Inflammatory macrophage treated with lipopolysaccharide for 1 hour (primary cell): ENCODE results near the gene KMT2D.

Experiments used
- DNase-seq, 2 donors: peaks; one replicate each; pipeline ENCODE4 v3.0.0-alpha.2; 2020 to 2022

Gene KMT2D, protein sequence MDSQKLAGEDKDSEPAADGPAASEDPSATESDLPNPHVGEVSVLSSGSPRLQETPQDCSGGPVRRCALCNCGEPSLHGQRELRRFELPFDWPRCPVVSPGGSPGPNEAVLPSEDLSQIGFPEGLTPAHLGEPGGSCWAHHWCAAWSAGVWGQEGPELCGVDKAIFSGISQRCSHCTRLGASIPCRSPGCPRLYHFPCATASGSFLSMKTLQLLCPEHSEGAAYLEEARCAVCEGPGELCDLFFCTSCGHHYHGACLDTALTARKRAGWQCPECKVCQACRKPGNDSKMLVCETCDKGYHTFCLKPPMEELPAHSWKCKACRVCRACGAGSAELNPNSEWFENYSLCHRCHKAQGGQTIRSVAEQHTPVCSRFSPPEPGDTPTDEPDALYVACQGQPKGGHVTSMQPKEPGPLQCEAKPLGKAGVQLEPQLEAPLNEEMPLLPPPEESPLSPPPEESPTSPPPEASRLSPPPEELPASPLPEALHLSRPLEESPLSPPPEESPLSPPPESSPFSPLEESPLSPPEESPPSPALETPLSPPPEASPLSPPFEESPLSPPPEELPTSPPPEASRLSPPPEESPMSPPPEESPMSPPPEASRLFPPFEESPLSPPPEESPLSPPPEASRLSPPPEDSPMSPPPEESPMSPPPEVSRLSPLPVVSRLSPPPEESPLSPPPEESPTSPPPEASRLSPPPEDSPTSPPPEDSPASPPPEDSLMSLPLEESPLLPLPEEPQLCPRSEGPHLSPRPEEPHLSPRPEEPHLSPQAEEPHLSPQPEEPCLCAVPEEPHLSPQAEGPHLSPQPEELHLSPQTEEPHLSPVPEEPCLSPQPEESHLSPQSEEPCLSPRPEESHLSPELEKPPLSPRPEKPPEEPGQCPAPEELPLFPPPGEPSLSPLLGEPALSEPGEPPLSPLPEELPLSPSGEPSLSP (N-terminal part only)

DNA sequence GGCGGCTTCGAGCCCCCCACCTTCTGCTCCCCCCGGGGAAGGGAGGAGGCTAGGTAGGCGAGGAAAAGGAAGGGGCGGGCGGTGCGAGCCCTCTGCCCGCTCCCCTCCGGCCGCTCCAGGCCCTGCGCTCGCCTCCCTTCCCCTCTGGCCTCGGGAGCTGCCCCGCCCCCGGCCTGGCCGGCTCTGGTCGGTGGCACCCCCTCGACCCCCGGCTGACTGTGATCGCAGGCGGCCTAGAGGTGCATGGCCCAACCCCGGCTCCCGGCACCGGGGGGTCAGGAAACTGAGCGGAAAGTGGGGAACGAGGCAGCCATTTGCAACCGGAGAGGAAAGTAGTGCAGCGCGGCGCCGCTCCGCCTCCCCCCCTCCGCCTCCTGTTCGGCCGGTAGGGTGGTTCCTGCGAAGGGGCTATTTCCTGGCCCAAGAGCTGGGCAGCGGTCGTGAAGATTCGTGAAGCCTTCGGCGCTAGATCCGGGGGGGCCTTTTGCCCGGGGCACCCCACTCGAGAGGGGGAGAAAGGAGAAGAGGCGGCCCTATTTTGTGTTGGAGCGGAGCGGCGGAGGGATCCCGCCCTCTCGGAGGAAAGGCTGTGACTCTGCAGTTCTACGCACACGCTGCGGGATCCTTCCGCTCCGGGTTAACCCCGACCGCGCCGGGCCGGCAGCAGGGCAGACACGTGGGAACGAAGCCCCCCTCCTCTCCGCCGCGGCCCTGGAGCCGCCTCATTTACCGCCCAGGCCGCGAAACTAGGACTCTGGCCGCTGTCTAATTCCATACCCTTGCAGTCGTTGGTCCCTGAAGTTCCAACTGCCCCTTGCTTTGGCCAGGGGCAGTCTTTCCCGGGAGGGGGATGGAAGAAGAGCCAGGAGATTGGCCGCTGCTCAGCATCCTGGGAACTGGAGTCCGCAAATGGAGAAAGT is at the start of gene KMT2D:
KMT2D (minus strand) TSS at position 558 of the 920 bp plus-strand sequence. CDS start 5,470 bp downstream, outside the sequence.
- peak; percentile 80 to 88 for DNase-seq

DNA sequence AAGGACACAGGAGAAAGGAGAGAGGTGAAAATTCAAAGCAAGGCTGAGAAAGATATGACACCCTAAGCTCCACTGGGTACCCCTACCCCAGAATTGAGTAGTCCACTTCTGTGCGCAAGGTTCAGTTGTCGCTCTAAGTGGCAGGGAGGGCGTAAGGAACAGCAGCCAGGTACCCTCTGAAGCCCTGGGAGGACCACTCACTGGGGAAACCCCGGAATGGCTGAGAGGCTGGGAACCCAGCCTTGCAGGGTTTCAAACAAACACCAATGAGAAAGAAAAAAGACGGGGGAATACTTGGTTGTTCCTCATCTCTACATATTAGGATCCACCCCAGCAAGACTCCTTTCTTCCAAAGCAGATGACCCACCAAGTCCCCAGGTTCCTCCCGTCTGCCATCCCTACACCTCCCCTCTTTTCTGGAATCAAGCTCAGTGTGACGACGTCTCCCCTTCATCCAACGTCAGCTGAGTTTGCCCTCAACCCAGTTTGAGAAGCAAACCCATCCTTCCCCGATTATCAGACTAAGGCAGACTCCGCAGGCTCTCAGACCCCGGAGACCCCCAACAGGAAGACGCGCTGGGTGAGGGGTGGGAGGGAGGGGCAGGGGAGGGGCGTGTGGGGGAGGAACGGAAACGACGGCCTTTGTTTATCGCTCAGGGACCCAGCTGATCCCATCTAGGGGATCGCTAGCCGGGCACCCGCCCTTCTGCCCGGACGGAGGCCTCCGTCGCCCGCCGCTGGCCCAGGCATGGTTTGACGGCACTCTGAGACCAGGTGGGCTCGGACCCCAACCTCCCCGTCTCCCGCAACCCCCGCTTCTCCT is 49.3 kb upstream of the KMT2D start:
- no peak for DNase-seq

DNA sequence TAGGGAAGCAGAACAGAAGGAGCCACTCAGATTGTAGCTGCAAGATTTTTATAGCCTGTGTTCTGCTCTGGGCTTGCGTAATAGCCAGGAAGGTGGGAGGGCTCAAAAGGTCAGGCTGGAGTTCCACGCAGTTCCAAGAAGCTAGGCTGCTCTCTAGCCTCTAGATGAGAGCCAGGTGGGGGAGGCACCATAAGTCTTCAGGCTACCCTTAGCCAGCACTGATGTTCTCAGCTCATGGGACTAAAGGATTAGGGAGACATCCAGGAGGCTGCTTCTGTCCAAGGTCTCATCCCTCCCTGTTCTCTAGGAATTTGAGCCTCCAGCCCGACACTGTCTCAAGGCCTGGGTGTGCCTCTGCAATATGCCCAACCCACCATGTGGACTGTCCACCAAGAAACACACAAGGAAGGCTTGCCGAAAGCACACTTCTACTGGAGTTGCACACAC is 48.4 kb upstream of the KMT2D start:
- DNase-seq, result peak; percentile 70 to 74

DNA sequence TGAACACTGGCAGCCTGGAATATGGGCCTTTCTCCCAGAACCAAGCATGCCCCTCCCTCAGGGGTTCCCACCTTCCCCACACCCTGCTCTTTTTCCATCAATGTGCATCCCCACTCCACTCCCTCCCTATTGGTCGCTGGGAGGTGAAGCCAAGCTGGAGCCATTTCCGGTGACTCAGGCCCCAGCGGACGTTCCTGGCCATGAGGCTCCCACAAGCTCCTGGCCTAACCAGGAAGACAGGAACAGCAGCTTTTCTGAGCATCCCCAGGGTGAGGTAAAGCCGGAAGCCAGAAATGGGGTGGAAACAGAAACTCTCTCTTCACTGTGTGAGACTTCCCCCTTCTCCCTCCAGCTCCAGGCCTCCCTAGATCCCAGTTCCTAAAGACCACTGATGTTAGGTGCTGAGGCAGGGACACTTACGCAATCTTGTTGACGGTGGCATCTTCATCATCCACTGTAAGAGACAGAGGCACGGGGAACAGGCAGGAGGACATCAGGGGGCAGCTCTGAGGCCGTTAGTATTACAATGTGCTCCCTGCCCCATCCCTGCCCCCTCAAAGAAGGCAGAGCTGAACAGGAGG is 45.0 kb upstream of the KMT2D start:
- no peak for DNase-seq

DNA sequence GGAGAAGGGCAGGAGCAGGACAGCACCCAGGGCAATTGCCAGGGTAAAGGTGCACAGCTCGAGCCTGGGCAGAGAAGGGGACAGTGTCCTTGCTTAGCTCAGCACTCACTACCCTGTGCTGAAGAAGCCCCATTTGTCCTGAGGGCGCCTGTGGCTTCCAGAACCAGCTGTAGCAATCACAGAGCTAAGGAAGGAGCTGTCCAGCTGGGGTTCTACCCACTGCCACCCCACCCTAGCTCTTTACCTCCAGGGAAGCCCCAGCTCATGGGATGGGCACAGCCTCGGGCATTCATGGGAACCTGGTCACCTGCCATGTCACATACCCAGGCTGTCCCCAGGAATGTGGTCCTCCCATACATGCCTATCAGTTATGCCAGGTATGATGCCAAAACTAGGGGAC is 44.2 kb upstream of the KMT2D start:
- no peak for DNase-seq

DNA sequence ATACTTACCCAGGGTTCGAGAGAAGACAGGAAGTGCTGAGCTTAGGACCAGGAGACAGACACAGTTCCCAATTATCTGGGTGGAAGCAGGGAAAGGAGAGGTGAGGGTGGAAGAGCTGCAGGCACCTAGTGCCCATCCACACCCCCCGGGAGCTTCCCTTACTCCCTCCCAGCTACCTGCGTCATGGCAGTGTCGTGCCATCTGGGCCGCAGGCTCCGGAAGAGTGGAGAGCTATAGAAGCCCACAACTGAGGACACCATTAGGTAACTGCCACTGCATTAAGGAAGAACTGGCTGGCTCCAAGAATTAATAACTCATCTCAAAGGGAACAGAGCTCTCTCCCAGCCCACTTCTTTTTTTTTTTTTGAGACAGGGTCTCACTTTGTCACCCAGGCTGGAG is 39.8 kb upstream of the KMT2D start:
- DNase-seq, result no peak

DNA sequence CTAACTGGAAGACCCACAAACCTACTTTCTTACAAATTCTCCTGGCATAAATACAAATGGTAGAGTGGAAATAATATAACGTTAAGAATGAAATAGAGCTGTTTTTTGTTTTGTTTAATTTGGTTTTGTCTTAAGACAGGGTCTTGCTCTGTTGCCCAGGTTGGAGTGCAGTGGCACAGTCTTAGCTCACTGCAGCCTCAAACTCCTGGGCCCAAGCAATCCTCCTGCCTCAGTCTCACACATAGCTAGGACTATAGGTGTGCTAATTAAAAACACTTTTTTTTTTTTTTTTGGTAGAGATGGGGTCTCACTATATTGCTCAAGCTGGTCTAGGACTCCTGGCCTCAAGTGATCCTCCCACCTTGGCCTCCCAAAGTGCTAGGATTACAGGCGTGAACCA is 38.1 kb upstream of the KMT2D start:
- DNase-seq, result no peak

DNA sequence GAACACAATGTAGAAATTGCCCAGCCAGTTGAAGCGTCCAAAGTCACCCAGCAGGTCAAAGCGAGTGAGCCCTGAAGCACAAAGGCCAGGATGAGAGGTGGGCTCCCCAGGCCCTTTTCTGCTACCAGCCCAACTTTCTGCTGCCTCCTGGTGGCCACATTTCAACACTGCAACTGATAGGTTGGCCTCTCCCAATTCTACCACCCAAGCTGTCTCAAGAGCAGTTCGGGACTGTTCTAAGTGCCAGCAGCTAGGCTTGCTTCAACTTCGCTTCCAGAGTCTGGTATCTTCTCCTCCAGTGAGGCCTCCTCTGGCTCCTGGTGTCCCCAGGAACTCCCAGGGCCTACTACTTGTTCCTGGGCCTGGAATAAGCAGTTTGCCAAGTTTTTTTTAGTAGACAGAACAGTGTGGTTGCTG is 37.4 kb upstream of the KMT2D start:
- peak in 1 of 2 donors; percentile 71 for DNase-seq

DNA sequence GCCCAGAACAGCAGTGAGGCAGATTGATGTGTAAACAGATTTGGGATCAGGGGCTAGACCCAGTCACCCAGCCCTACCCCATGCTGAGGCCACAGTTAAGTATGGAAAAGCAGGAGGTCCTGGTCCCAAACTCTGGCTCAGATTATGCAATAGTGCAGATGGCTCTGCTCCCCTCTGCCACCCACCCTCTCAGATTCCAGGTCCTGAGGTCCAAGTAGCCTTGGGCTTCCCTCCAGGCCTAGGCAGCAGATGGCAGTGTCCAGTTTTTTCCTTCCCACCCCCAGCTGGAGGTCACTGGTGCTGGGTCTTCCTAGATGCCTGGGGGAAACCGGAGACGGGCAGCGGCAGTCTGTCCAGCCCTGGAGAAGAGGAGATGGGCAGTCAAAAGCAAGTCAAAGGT is 36.8 kb upstream of the KMT2D start:
- no peak for DNase-seq

DNA sequence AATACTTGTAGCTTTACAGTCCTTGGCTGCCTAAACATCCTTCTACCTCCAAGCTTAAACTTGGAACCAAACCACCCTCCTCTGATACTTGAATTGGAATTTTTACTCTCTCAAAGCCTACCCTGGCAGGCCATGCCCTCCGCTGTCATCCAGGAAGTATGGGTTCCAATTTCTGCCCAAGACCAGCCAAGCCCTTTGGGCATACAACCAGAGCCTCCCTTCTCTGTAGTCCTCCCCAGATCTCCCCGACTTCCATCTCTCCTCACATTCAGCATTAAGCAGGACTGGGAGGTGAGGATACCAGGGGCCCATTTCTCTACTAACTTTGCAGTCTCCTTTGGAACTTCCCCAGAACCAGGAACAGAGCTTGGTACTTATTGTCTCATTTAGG is 34.4 kb upstream of the KMT2D start:
- no peak for DNase-seq

DNA sequence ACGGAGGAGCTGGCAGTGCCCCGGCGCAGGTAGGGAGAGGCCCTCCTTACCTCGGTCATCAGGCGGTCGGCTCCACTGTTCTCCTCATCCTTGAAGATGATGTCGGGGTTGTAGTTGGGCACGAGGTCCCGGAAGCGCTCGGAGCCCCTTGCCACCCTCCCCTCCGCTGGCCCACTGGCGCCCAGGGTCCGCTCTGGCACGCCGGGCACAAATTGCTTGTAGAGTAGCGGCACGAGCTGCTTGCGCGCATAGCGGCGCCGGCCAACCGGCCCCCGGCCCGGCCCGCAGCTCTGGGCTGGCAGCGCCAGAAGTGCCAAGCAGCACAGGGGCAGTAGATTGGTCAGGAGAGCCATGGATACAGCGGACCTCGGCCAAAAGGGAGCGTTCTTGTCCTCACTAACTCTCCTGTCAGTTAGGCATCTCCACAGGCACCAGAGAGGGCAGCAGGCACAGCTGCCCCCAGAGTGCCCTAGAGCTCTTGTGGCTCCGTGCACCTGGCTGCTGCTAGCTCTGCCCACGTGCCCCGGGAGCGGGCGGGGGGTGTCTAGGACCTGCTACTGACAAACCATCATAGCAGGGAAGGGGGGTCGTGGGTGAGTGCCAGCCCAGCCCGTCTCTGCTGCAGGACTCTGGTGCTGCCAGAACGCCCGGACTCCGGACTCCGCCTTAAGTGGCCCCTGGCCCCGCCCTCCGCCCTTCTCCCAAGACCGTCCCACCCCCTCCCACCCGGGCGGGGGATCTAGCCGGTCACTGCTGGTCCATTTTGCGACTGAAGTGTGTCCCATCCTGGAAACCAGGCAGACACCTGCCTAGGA is 33.8 kb upstream of the KMT2D start, which contains the start of gene DHH:
DHH (minus strand) TSS at position 642 of the 815 bp plus-strand sequence; CDS start at position 353, 289 bp downstream.
- no peak for DNase-seq

DNA sequence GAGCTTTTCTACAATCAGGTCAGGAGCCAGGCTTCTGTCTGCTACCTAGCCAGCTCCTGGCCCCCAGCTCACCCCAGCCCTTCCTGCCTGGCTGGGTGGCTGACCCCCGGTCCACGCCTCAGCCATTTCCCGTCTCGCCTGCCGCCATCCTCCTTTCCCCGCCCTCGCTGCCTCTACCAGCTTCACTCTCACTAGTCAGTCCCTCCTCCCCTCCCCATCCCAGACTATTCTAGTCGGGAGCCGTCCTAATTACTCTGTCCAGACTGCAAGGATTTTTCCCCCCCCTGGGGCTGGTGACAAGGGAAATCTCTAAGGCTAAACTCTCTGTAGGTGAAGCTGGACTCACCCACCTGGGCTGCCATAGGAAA is 33.2 kb upstream of the KMT2D start:
- no peak for DNase-seq

DNA sequence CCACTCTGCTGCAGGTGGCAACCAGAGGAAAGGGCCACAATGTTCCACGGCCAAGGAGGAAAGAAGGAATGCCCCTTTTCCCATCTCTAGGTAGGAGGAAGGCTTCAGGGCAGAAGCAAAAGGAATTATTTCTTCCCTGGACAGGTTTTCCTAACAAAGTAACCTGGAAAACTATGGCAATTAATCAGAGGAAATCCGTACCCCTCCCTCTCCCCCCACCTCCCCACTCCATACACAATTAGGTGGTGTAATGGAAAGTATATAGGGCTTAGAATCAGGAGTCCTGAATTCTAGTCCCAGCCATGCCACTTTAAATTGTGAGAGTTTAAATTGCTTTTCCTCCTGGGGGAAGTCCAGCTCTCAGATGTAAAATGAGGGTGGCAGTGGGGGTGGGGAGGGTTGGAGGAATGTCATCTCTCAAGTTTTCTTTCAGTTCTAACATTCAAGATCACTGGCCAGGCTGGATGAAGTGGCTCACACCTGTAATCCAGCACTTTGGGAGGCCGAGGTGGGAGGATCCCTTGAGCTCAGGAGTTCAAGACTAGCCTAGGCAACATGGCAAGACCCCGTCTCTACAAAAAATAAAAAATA is 32.3 kb upstream of the KMT2D start:
- no peak for DNase-seq

DNA sequence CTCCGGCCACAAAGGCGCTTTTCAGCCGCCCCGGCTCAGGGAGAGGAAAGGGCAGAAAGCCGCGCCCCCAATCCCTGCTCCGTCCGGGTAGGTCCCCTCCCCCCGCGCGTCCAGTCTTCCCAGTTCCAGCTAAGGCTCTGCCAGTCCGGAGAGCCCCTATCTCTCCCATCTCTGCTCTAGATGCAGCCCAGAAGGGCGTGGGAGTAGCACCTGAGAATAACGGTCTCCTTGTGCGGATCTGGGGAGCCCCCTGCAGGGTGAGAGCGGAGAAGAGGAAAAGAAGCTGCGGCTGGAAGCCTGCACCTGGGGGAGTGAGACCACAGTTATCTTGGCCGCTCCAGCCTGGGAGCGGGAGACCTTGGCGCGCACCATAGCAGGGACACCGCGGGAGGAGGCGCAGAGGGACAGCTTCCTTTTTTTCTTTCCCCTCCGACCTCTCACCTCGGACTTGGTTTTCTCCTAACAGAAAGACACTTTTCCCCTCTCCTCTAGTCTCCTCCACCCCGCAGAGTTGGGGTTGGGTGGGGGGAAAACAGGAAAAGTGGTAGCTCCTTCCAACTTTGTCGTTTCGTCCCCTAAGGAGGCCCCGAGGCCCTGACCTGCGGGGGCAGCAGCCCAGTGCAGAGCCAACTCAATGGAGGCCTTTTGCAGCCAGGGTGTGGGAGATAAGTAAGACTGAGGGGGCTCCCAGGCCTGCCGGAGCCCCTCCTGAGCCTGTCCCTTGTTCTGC is 31.7 kb upstream of the KMT2D start:
- DNase-seq, result no peak

DNA sequence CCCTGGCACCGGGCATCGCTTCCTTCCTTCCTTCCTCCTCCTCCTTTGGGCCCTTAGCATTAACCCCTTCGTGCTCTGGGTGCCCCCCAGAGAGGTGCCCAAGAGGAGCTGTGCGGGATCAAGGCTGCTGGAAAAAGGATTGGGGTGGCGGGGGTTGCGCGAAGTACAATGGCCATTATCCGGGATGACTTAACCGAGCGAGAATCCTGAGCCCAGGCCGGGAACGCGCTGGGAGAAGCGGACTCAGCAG is 31.2 kb upstream of the KMT2D start:
- no peak for DNase-seq

DNA sequence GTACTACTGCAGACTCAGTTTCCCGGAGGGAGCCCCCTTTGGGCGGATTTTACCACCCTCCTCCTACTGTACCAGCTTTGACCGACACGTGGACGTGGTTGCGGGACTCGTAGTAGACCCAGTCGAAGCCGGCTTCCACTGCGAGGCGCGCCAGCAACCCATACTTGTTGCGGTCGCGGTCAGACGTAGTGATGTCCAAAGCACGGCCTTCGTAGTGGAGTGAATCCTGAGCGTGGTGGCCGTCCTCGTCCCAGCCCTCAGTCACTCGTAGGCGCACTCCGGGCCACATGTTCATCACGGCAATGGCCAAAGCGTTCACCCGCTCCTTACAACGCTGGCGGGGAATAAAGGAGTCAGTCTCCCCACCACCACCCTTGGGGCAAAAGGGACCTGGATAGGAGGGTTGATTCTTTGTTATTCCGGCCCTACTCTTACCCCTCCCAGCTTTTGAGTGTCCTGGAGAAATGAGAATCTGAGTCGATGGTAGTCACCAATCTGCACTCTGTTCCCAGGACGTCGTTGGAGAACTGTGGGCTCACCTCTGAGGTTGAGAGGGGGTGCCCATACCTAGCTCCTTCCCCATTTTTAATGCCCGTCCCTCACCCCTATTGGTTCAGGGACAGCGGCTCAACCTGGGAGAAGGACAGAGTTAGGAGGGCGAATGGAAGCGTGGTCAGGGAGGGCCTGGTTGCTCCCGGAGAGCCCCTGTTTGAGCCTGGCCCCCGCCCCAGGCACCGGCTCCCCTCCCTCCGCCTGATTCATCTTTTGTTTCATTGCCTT is 30.7 kb upstream of the KMT2D start:
- DNase-seq, result no peak

DNA sequence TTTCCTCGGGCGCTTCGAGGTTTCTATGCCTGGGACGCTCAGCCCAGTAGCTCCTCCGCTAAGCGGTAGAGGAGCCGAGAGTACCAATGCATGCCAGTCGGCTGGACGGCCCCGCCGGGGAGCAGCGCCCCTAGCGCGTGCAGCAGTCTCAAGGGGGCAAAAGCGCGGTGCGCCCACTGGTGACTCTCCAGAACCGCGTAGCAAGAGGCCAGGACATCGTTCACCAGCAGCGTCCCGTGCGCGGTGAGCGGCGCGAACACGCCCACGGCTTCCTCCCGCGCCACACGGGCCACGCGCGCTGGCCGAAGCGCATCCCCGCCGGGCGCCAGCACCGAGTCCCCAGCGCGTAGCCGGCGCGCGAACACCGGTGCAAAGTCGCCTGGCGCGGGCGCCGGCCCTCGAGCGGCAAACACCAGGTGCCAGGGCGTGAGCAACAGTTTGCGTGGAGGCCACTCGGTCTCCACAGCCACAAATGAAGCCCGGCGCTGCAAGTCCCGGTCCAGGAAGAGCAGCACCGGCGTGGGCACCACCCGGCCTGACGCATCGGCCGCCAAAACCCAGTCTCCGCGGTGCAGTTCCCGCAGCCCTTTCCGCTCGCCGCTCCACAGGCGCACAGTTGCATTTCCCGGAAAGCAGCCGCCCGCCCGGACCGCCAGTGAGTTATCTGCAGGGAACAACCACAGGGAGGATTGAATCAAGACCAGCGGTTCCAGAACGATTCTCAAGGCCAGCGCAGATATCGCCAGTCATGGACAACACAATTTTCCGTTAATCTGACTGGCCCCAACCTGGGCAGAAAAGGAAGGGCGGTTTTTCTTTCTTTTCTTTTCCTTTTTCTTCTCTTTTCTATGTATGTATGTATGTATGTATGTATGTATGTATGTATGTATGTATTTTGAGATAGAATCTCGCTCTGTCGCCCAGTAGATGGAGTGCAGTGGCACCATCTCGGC is 29.5 kb upstream of the KMT2D start:
- DNase-seq, result no peak

DNA sequence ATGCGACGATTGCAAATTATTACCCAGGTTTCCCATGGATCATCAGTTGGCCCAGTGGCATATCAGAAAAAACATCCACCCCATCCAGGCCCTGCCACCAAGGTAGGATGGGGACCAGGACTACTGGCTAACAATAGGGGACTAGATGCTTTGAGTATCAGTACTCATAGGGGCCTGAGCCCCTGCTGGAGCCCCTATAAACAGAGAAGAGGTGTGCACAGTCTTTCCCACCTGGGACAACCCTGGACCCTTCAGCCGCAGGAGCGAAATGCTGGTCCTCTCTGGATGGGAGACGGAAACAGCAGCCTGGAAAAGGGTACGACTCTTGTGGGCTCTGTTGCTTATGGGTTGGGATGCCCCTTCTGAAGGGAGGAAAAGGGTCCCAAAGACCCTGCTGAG is 28.3 kb upstream of the KMT2D start:
- no peak for DNase-seq
